H1 (cell line): ENCODE measurements around the gene FXYD5. TPM values are rescaled to one million over a fixed set of nuclear protein-coding genes. Genes with fewer than 3 reads are reported as not detected.

Experiments
- CHD7 ChIP-seq: fragments of 300-600 bp; sonication (generic); IDR thresholded peaks from 2 replicates; pipeline ENCODE4 v1.7.1; 2012; ENCODE audit warnings: low read length, moderate library complexity, mild to moderate bottlenecking, inconsistent platforms; ENCODE audit not compliant: insufficient replicate concordance
- NANOG ChIP-seq: IDR thresholded peaks from 2 replicates; pipeline ENCODE4 v1.6.1; 2011; ENCODE audit warnings: low read length, low read depth, mild to moderate bottlenecking, inconsistent platforms; ENCODE audit not compliant: insufficient read depth, poor library complexity, severe bottlenecking
- SP2 ChIP-seq: IDR thresholded peaks from 2 replicates; pipeline ENCODE4 v1.6.1; 2012; ENCODE audit warnings: mild to moderate bottlenecking, low read length, inconsistent platforms
- TBP ChIP-seq: IDR thresholded peaks from 2 replicates; pipeline ENCODE4 v1.6.1; 2011; ENCODE audit warnings: low read depth, low read length, improper control_type of control experiment
- polyA plus RNA-seq, 7 experiments: library from polyadenylated mRNA; depleted of rRNA in 3 of 7; stranded (reverse) in 5 of 7; unstranded in 2 of 7; fragments of >200 nt in 5 of 7; fragments of 200-250 nt in 2 of 7; gene quantifications; 1 replicate in 5 of 7; 2 replicates in 1 of 7; 4 replicates in 1 of 7; pipeline versions ENCODE4 v1.2.1 to v1.2.3, GENCODE V29; 2011 to 2013; ENCODE audit warnings: missing spikeins in 2 of 7, mixed read lengths in 2 of 7
- total RNA-seq: library from RNA; stranded (reverse); fragmentation: NEBNext Ultra II Directional; extraction: Animal tissue kit (Norgen Biotek cat#: 25700); gene quantifications from 2 replicates; pipeline ENCODE4 v1.2.1, GENCODE V29; 2021

Gene FXYD5
- total and polyA plus RNA-seq, 2 of the 8 experiments (the other 6 are each of a cell fraction or from before 2014, with no cell fraction given) = 99.0 to 191 TPM

GRCh38 chr19:35126624-35126959 lies 27.9 kb upstream of the FXYD5 start (continued):
- no peak for TF ChIP-seq CHD7
- no peak for TF ChIP-seq NANOG
- TF ChIP-seq SP2 = no peak
- no peak for TF ChIP-seq TBP
